HEK293T (cell line): ENCODE measurements around the gene PLB1.

Experiments
- CTCF ChIA-PET: fragments of 350-600 bp; formaldehyde crosslinking; extraction: SDS; loops from one replicate; lab custom pipeline; 2021; ENCODE audit warnings: antibody characterized with exemption, inconsistent platforms; lab: Yijun Ruan, JAX
- POLR2A ChIA-PET: fragments of 350-600 bp; formaldehyde crosslinking; extraction: SDS; loops from one replicate; lab custom pipeline; 2020; ENCODE audit warnings: antibody characterized with exemption, inconsistent platforms; lab: Yijun Ruan, JAX
- DNase-seq: peaks from one replicate; pipeline ENCODE4 v3.0.0; 2012; ENCODE audit warnings: mixed read lengths; ENCODE audit errors: extremely low spot score
- ARNT ChIP-seq: fragments of 450-650 bp; IDR thresholded peaks from 2 replicates; pipeline ENCODE4 v1.6.1; 2017; ENCODE audit warnings: mild to moderate bottlenecking
- BHLHE40 ChIP-seq: fragments of 450-650 bp; IDR thresholded peaks from 2 replicates; pipeline ENCODE4 v1.6.1; 2016; ENCODE audit warnings: mild to moderate bottlenecking, moderate library complexity, borderline replicate concordance
- ELF4 ChIP-seq: fragments of 450-650 bp; IDR thresholded peaks from 2 replicates; pipeline ENCODE4 v1.6.1; 2017; ENCODE audit warnings: antibody characterized with exemption
- FOXA1 ChIP-seq: fragments of 450-650 bp; IDR thresholded peaks from 2 replicates; pipeline ENCODE4 v1.6.1; 2016; ENCODE audit warnings: mild to moderate bottlenecking
- FOXK2 ChIP-seq: fragments of 450-650 bp; IDR thresholded peaks from 2 replicates; pipeline ENCODE4 v1.6.1; 2016; ENCODE audit warnings: mild to moderate bottlenecking
- FOXM1 ChIP-seq: fragments of 450-650 bp; IDR thresholded peaks from 2 replicates; pipeline ENCODE4 v1.6.1; 2017; ENCODE audit warnings: mild to moderate bottlenecking, borderline replicate concordance
- HDGF ChIP-seq: fragments of 450-650 bp; IDR thresholded peaks from 2 replicates; pipeline ENCODE4 v1.6.1; 2017; ENCODE audit warnings: antibody characterized with exemption, borderline replicate concordance
- L3MBTL2 ChIP-seq: fragments of 450-650 bp; conservative IDR thresholded peaks from 2 replicates; pipeline ENCODE4 v1.6.1; 2016; ENCODE audit warnings: mild to moderate bottlenecking
- LEF1 ChIP-seq: fragments of 450-650 bp; IDR thresholded peaks from 2 replicates; pipeline ENCODE4 v1.6.1; 2017; ENCODE audit warnings: mild to moderate bottlenecking, borderline replicate concordance
- NFRKB ChIP-seq: fragments of 450-650 bp; IDR thresholded peaks from 2 replicates; pipeline ENCODE4 v1.6.1; 2016; ENCODE audit warnings: mild to moderate bottlenecking, moderate library complexity
- PKNOX1 ChIP-seq: fragments of 450-650 bp; IDR thresholded peaks from 2 replicates; pipeline ENCODE4 v1.6.1; 2016
- SP1 ChIP-seq: fragments of 450-650 bp; IDR thresholded peaks from 2 replicates; pipeline ENCODE4 v1.6.1; 2017
- SUZ12 ChIP-seq: fragments of 450-650 bp; IDR thresholded peaks from 2 replicates; pipeline ENCODE4 v1.6.1; 2016; ENCODE audit warnings: mild to moderate bottlenecking
- TARDBP ChIP-seq: fragments of 450-650 bp; IDR thresholded peaks from 2 replicates; pipeline ENCODE4 v1.6.1; 2016
- ZNF384 ChIP-seq: fragments of 450-650 bp; IDR thresholded peaks from 2 replicates; pipeline ENCODE4 v1.6.1; 2016

Gene PLB1

GRCh38 chr2:28457237-28457636 lies 38.6 kb upstream of the PLB1 start:
- DNase-seq: no peak
- CTCF ChIA-PET: no interaction called here
- POLR2A ChIA-PET: no interaction called here
- no peak for TF ChIP-seq PKNOX1
- no peak for TF ChIP-seq HDGF
- TF ChIP-seq SUZ12: no peak
- no peak for TF ChIP-seq TARDBP

- no peak for DNase-seq
- CTCF ChIA-PET: interaction anchor here (0.6 kb wide), 1 partner anchor 738 kb away, joined by 3 read pairs; no protein-coding TSS in a partner anchor
- TF ChIP-seq NFRKB (no peak), PKNOX1 (no peak), ARNT (no peak), FOXM1 (no peak), TARDBP (no peak), L3MBTL2 (no peak)
- POLR2A ChIA-PET: no interaction called here
These were observed 34.8 kb upstream of the PLB1 start for GRCh38 chr2:28461056-28461455.

GRCh38 chr2:28462122-28462521 lies 33.7 kb upstream of the PLB1 start:
- TF ChIP-seq HDGF: no peak
- no peak for TF ChIP-seq PKNOX1
- no peak for TF ChIP-seq ZNF384
- no peak for TF ChIP-seq TARDBP
- POLR2A ChIA-PET: no interaction called here
- CTCF ChIA-PET: no interaction called here
- no peak for DNase-seq

GRCh38 chr2:28463211-28463816 lies 32.5 kb upstream of the PLB1 start:
- CTCF ChIA-PET: no interaction called here
- TF ChIP-seq LEF1 (no peak), NFRKB (no peak), SP1 (no peak), FOXK2 (no peak), PKNOX1 (no peak)
- POLR2A ChIA-PET: no interaction called here
- DNase-seq: no peak

GRCh38 chr2:28463893-28464292 lies 32.0 kb upstream of the PLB1 start:
- CTCF ChIA-PET: no interaction called here
- POLR2A ChIA-PET: no interaction called here
- no peak for DNase-seq
- TF ChIP-seq SP1 (no peak), ZNF384 (no peak), FOXK2 (no peak), NFRKB (no peak), BHLHE40 (no peak), FOXM1 (no peak), SUZ12 (no peak)

GRCh38 chr2:28465148-28465885 lies 30.5 kb upstream of the PLB1 start:
- no peak for DNase-seq
- ChIA-PET POLR2A (no interaction called here), CTCF (no interaction called here)
- TF ChIP-seq HDGF: no peak
- TF ChIP-seq FOXA1: no peak
- TF ChIP-seq FOXM1: no peak

DNA sequence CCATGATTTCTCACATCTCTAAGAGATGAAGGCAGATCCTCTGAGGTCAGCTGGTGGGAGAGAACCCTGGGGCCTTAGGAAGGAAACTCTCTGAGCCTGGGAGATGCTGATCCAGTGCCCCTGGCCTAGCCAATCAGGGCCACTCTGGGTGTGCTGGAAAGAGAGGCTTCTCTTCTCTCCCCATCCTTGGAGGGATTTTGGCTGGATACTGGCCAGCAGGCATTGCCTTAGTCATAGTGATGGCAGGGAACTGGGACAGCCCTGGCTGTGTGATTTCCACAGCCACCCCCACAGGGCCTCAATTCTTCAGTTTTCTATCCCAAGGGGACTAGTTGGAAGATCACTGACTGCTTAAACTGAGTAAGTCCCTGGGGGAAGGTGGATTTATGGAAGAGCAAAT lies 26.6 kb upstream of the PLB1 start:
- no peak for TF ChIP-seq FOXK2
- TF ChIP-seq NFRKB: no peak
- TF ChIP-seq ELF4: no peak
- no peak for TF ChIP-seq FOXA1
- TF ChIP-seq LEF1: no peak
- no peak for TF ChIP-seq TARDBP
- no peak for TF ChIP-seq ZNF384
- no peak for TF ChIP-seq ARNT
- no peak for TF ChIP-seq BHLHE40
- TF ChIP-seq SUZ12: no peak
- TF ChIP-seq L3MBTL2: no peak
- ChIA-PET POLR2A (no interaction called here), CTCF (interaction anchor here (0.7 kb wide), 1 partner anchor 746 kb away, joined by 3 read pairs; no protein-coding TSS in a partner anchor)
- DNase-seq: no peak
